Mesendoderm (in vitro differentiated cells): Measurements from ENCODE around the gene MMRN1.

ENCODE experiments used
- DNase-seq: peaks from one replicate; pipeline ENCODE4 v3.0.0; 2013
- H2AK5ac ChIP-seq: 2 replicates; pipeline ENCODE4 v1.6.1; 2013; ENCODE audit warnings: low read length, inconsistent platforms
- H2BK120ac ChIP-seq: 2 replicates; pipeline ENCODE4 v1.6.1; 2013; ENCODE audit warnings: low read depth, mild to moderate bottlenecking, low read length, moderate library complexity, mixed read lengths
- H2BK15ac ChIP-seq: replicated peaks from 2 replicates; pipeline ENCODE4 v1.6.1; 2013; ENCODE audit warnings: low read depth, mild to moderate bottlenecking, moderate library complexity
- H2BK5ac ChIP-seq: 2 replicates; pipeline ENCODE4 v1.6.1; 2013; ENCODE audit warnings: low read length, inconsistent platforms
- H3K18ac ChIP-seq: 2 replicates; pipeline ENCODE4 v1.6.1; 2013; ENCODE audit warnings: mild to moderate bottlenecking, low read length, mixed read lengths
- H3K23ac ChIP-seq: one replicate; pipeline ENCODE4 v1.6.1; 2013; ENCODE audit warnings: low read length
- H3K27ac ChIP-seq: 2 replicates; pipeline ENCODE4 v1.5.1; 2013; ENCODE audit warnings: low read depth, mild to moderate bottlenecking, inconsistent platforms, low read length, moderate library complexity
- H3K27me3 ChIP-seq: 2 replicates; pipeline ENCODE4 v1.6.1; 2013; ENCODE audit warnings: low read length, control low read depth, mild to moderate bottlenecking, inconsistent platforms; ENCODE audit not compliant: insufficient read depth, poor library complexity
- H3K36me3 ChIP-seq: 2 replicates; pipeline ENCODE4 v1.6.1; 2013; ENCODE audit warnings: low read length, inconsistent platforms; ENCODE audit not compliant: control insufficient read depth, insufficient read depth
- H3K4ac ChIP-seq: one replicate; pipeline ENCODE4 v1.6.1; 2013; ENCODE audit warnings: low read depth, mild to moderate bottlenecking, low read length, moderate library complexity
- H3K4me1 ChIP-seq: 2 replicates; pipeline ENCODE4 v1.6.1; 2013; ENCODE audit warnings: low read depth, low read length, inconsistent platforms; ENCODE audit not compliant: control insufficient read depth
- H3K4me2 ChIP-seq: 2 replicates; pipeline ENCODE4 v1.6.1; 2013; ENCODE audit warnings: low read length
- H3K4me3 ChIP-seq: 2 replicates; pipeline ENCODE4 v1.5.1; 2013; ENCODE audit warnings: mild to moderate bottlenecking, low read length
- H3K56ac ChIP-seq: one replicate; pipeline ENCODE4 v1.6.1; 2013; ENCODE audit warnings: low read length
- H3K79me1 ChIP-seq: 2 replicates; pipeline ENCODE4 v1.6.1; 2013; ENCODE audit warnings: low read length, inconsistent platforms
- H3K79me2 ChIP-seq: 2 replicates; pipeline ENCODE4 v1.6.1; 2013; ENCODE audit warnings: mild to moderate bottlenecking, low read length; ENCODE audit not compliant: control insufficient read depth, insufficient read depth
- H3K9ac ChIP-seq: 2 replicates; pipeline ENCODE4 v1.6.1; 2013; ENCODE audit warnings: low read length, inconsistent platforms
- H4K5ac ChIP-seq: one replicate; pipeline ENCODE4 v1.6.1; 2013; ENCODE audit warnings: low read length
- H4K8ac ChIP-seq: one replicate; pipeline ENCODE4 v1.6.1; 2013; ENCODE audit warnings: low read depth, mild to moderate bottlenecking, control low read depth, low read length, moderate library complexity
- WGBS: extraction: QIAGEN DNeasy Blood & Tissue Kit; methylation state at CpG from one replicate; pipeline ENCODE4 v1.1.7; 2013; ENCODE audit warnings: low lambda C conversion rate, missing lambda C conversion rate; ENCODE audit not compliant: insufficient coverage; ENCODE audit errors: extremely low coverage; 5-methylcytosine and 5-hydroxymethylcytosine counted together

MMRN1 gene

GRCh38 chr4:89879215-89879614 lies 15.4 kb upstream of the MMRN1 start:
- no peak overlapping the region for H3K18ac ChIP-seq
- no CpG with 5 or more reads among the region's 4 CpGs for WGBS
- no peak overlapping the region for H3K27ac ChIP-seq
- no peaks in the 10 kb centered on the region for H3K79me2 ChIP-seq
- H3K79me1 ChIP-seq = no peaks in the 10 kb centered on the region
- H3K56ac ChIP-seq = no peak overlapping the region
- H2BK15ac ChIP-seq = no peak overlapping the region
- H2AK5ac ChIP-seq = no peak overlapping the region
- no peak for DNase-seq
- H3K4ac ChIP-seq = no peak overlapping the region
- no peak overlapping the region for H3K23ac ChIP-seq
- no peak overlapping the region for H3K4me2 ChIP-seq
- no peaks in the 10 kb centered on the region for H3K27me3 ChIP-seq
- H3K9ac ChIP-seq = no peak overlapping the region
- H2BK120ac ChIP-seq = no peak overlapping the region
- H3K4me1 ChIP-seq = no peaks in the 10 kb centered on the region
- H3K4me3 ChIP-seq = no peak overlapping the region
- no peak overlapping the region for H4K5ac ChIP-seq
- no peaks in the 10 kb centered on the region for H3K36me3 ChIP-seq
- H4K8ac ChIP-seq = no peak overlapping the region
- H2BK5ac ChIP-seq = no peak overlapping the region

- H3K23ac ChIP-seq = no peak overlapping the region
- H3K4me2 ChIP-seq = no peak overlapping the region
- no CpG with 5 or more reads among the region's 9 CpGs for WGBS
- no peak overlapping the region for H2BK5ac ChIP-seq
- H3K79me2 ChIP-seq = no peaks in the 10 kb centered on the region
- H3K27ac ChIP-seq = no peak overlapping the region
- no peaks in the 10 kb centered on the region for H3K4me1 ChIP-seq
- H3K4me3 ChIP-seq = no peak overlapping the region
- no peaks in the 10 kb centered on the region for H3K36me3 ChIP-seq
- H3K18ac ChIP-seq = no peak overlapping the region
- H3K9ac ChIP-seq = no peak overlapping the region
- H2AK5ac ChIP-seq = no peak overlapping the region
- H2BK15ac ChIP-seq = no peak overlapping the region
- no peak overlapping the region for H2BK120ac ChIP-seq
- H3K79me1 ChIP-seq = no peaks in the 10 kb centered on the region
- H3K56ac ChIP-seq = no peak overlapping the region
- H4K5ac ChIP-seq = no peak overlapping the region
- DNase-seq = no peak
- H3K4ac ChIP-seq = no peak overlapping the region
- H4K8ac ChIP-seq = no peak overlapping the region
- H3K27me3 ChIP-seq = no peaks in the 10 kb centered on the region
Measured at GRCh38 chr4:89889289-89889688, 5.4 kb upstream of the MMRN1 start.

GRCh38 chr4:89897867-89898266 lies 3.2 kb downstream of the MMRN1 start:
- Histone ChIP-seq H3K79me1 (no peaks in the 10 kb centered on the region), H3K56ac (no peak overlapping the region), H3K4me2 (no peak overlapping the region), H3K9ac (no peak overlapping the region), H3K36me3 (no peaks in the 10 kb centered on the region), H3K23ac (no peak overlapping the region), H4K8ac (peak overlapping the region; percentile 93), H2BK120ac (no peak overlapping the region), H3K79me2 (no peaks in the 10 kb centered on the region), H3K4ac (no peak overlapping the region), H2BK5ac (no peak overlapping the region), H3K27me3 (no peaks in the 10 kb centered on the region), H3K4me1 (no peaks in the 10 kb centered on the region), H4K5ac (no peak overlapping the region), H2BK15ac (no peak overlapping the region), H3K4me3 (no peak overlapping the region), H3K18ac (no peak overlapping the region), H2AK5ac (no peak overlapping the region), H3K27ac (no peak overlapping the region)
- WGBS = no CpG with 5 or more reads among the region's 1 CpG
- peak; percentile 37 for DNase-seq

GRCh38 chr4:89898304-89898716 lies 3.7 kb downstream of the MMRN1 start:
- Histone ChIP-seq H2BK5ac (no peak overlapping the region), H4K5ac (no peak overlapping the region), H3K36me3 (no peaks in the 10 kb centered on the region), H2AK5ac (no peak overlapping the region), H3K27ac (no peak overlapping the region), H3K4me1 (no peaks in the 10 kb centered on the region), H3K27me3 (no peaks in the 10 kb centered on the region), H2BK15ac (no peak overlapping the region), H3K4ac (no peak overlapping the region), H3K4me3 (no peak overlapping the region), H3K79me1 (no peaks in the 10 kb centered on the region), H3K79me2 (no peaks in the 10 kb centered on the region), H3K18ac (no peak overlapping the region), H3K56ac (no peak overlapping the region), H3K23ac (no peak overlapping the region), H2BK120ac (no peak overlapping the region), H3K9ac (no peak overlapping the region), H3K4me2 (no peak overlapping the region), H4K8ac (no peak overlapping the region)
- WGBS = no CpG with 5 or more reads among the region's 5 CpGs
- peak; percentile 83 for DNase-seq

GRCh38 chr4:89899152-89899551 lies 4.5 kb downstream of the MMRN1 start:
- Histone ChIP-seq H4K8ac (no peak overlapping the region), H3K4ac (no peak overlapping the region), H3K56ac (no peak overlapping the region), H3K4me1 (no peaks in the 10 kb centered on the region), H3K4me3 (no peak overlapping the region), H2BK120ac (no peak overlapping the region), H3K79me2 (no peaks in the 10 kb centered on the region), H3K18ac (no peak overlapping the region), H2BK5ac (no peak overlapping the region), H4K5ac (no peak overlapping the region), H3K27ac (no peak overlapping the region), H3K9ac (no peak overlapping the region), H3K4me2 (no peak overlapping the region), H3K27me3 (no peaks in the 10 kb centered on the region), H2BK15ac (no peak overlapping the region), H2AK5ac (no peak overlapping the region), H3K36me3 (no peaks in the 10 kb centered on the region), H3K23ac (no peak overlapping the region), H3K79me1 (no peaks in the 10 kb centered on the region)
- DNase-seq = no peak

- DNase-seq = no peak
- H3K27ac ChIP-seq = no peak overlapping the region
- WGBS = no CpG with 5 or more reads among the region's 1 CpG
- H3K9ac ChIP-seq = no peak overlapping the region
- no peak overlapping the region for H2AK5ac ChIP-seq
- no peak overlapping the region for H2BK120ac ChIP-seq
- no peaks in the 10 kb centered on the region for H3K79me1 ChIP-seq
- no peak overlapping the region for H3K4ac ChIP-seq
- no peak overlapping the region for H3K4me2 ChIP-seq
- no peaks in the 10 kb centered on the region for H3K36me3 ChIP-seq
- no peaks in the 10 kb centered on the region for H3K27me3 ChIP-seq
- H2BK15ac ChIP-seq = no peak overlapping the region
- H3K56ac ChIP-seq = no peak overlapping the region
- no peak overlapping the region for H2BK5ac ChIP-seq
- H3K79me2 ChIP-seq = no peaks in the 10 kb centered on the region
- no peaks in the 10 kb centered on the region for H3K4me1 ChIP-seq
- H4K5ac ChIP-seq = no peak overlapping the region
- H3K4me3 ChIP-seq = no peak overlapping the region
- no peak overlapping the region for H3K23ac ChIP-seq
- H4K8ac ChIP-seq = no peak overlapping the region
- no peak overlapping the region for H3K18ac ChIP-seq
Measured at GRCh38 chr4:89899854-89900253, 5.2 kb downstream of the MMRN1 start.
